Upper lobe of left lung (tissue), 6 donors: ENCODE measurements around the gene TP53I13. TPM values are rescaled to one million over a fixed set of nuclear protein-coding genes. Genes with fewer than 3 reads are reported as not detected.

Experiments
- ATAC-seq, 2 donors: fragments of 200-7000 bp; cut with Tn5 transposase; one replicate each; pipeline ENCODE4 v1.9.1; 2022; ENCODE audit warnings: mild to moderate bottlenecking in 2 of 2, moderate library complexity in 2 of 2; ENCODE audit not compliant: low FRiP score in 2 of 2
- DNase-seq, 2 donors: peaks; one replicate each; pipeline ENCODE4 v3.0.0-alpha.2; 2019 to 2020
- H3K27ac ChIP-seq, 4 donors: fragments of 200-600 bp; sonication (generic); one replicate each; pipeline ENCODE4 v1.5.1; 2016 to 2019
- H3K27me3 ChIP-seq, 4 donors: fragments of 200-600 bp; sonication (generic); one replicate each; pipeline ENCODE4 v1.5.1; 2017 to 2019
- H3K36me3 ChIP-seq, 4 donors: fragments of 200-600 bp; sonication (generic); one replicate each; pipeline ENCODE4 v1.5.1; 2016 to 2019
- H3K4me1 ChIP-seq, 4 donors: fragments of 200-600 bp; sonication (generic); one replicate each; pipeline ENCODE4 v1.5.1; 2018 to 2019
- H3K4me3 ChIP-seq, 4 donors: fragments of 200-600 bp; sonication (generic); one replicate each; pipeline ENCODE4 v1.5.1; 2017 to 2019; ENCODE audit warnings: mild to moderate bottlenecking in 2 of 4, moderate library complexity in 1 of 4
- H3K9me3 ChIP-seq, 4 donors: fragments of 200-600 bp; sonication (generic); one replicate each; pipeline ENCODE4 v1.5.1; 2018 to 2019
- EP300 ChIP-seq, 4 donors: sonication (generic); formaldehyde crosslinking; IDR thresholded peaks; one replicate each; pipeline ENCODE4 v1.5.1; 2017; ENCODE audit warnings: antibody characterized with exemption in 4 of 4, control low read depth in 2 of 4
- POLR2A ChIP-seq, 4 donors: fragments of 450-650 bp; IDR thresholded peaks; one replicate each; pipeline ENCODE4 v1.5.1; 2016 to 2017; ENCODE audit warnings: antibody characterized with exemption in 4 of 4, mild to moderate bottlenecking in 2 of 4
- POLR2AphosphoS5 ChIP-seq, 2 donors: sonication (generic); formaldehyde crosslinking; IDR thresholded peaks; one replicate each; pipeline ENCODE4 v1.5.1; 2017; ENCODE audit warnings: antibody characterized with exemption in 2 of 2
- WGBS, 2 donors: methylation state at CpG; one replicate each; pipeline ENCODE4 v1.1.5; 2017 to 2018; 5-methylcytosine and 5-hydroxymethylcytosine counted together
- total RNA-seq, 6 donors: library from RNA; depleted of rRNA in 4 of 6; stranded (reverse); fragments of >200 nt in 4 of 6; gene quantifications; one replicate each; pipeline versions ENCODE4 v1.1.0 to v1.2.1, GENCODE V29; 2016 to 2021
- TF ChIP-seq, protein P1 (sequence below), 6 experiments: fragments of 450-650 bp in 4 of 6; fragments of 200-600 bp in 2 of 6; sonication (generic) in 2 of 6; IDR thresholded peaks; one replicate each; pipeline ENCODE4 v1.5.1; 2016 to 2019; ENCODE audit warnings: antibody characterized with exemption in 6 of 6
- donor health status: DM: no; HTN: no; CAD: no; lungs with moderate emphysema.
- donor health status: DM: no; HTN: yes; CAD: no; lungs with severe emphysema.

The TP53I13 gene
- total RNA-seq, 6 donors from 2014 or later: 57.3 to 178 (median 75.4) TPM

DNA sequence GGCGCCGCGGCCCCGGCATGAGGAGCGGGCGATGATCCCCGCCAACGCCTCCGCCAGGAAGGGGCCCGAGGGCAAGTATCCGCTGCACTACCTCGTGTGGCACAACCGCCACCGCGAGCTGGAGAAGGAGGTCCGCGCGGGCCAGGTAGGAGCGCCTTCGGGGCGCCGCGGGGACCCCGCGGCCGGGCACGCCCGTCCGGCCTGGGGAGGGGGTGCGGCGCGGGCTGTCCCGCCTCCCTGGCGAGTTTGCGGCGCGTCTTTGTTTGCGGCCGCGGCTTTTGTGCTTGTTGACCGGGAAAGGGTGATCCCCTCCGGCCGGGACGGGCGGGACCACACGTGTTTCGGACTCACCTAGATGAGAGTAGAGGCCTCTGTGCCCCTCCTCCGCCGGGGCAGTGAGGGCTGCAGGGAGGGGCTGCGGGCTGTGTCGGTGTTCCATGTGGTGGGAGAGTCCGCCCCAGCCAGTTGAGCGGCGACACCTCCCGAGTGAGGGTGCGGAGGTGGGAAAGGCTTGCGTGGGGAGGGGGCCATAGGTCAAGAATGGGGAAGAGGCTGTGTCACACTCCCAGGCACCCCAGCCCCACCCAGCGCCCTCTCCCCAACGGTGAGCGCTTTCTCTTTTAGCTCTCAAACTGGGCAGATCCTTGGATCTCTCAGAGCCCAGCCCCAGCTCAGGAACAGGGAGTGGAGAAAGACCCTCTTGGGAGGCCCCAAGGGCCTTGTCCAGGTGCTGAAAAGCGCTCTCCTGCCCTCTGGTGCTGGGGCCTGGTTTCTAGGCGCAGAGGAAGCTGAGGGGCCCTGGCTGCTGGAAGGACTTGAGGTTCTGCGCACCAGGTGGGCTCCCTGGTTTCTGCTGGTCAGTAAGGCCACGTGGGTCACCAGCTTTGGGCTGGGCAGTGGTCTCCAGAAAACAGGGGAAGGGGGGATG, 25.4 kb downstream of the TP53I13 start:
- H3K27me3 ChIP-seq: peaks cover 0 to 3% (median 0%) of the 10 kb centered on the region in 4 donors
- ATAC-seq (no peak), DNase-seq (no peak)
- 6 to 30% methylated on average over 9 to 60 of the region's 64 CpGs for WGBS, 2 donors
- TF ChIP-seq POLR2AphosphoS5 (IDR thresholded peaks at IDR 0.05): no peak
- TF ChIP-seq EP300 (IDR thresholded peaks at IDR 0.05): no peak
- no peak for TF ChIP-seq POLR2A (IDR thresholded peaks at IDR 0.05)
- TF ChIP-seq, protein P1, sequence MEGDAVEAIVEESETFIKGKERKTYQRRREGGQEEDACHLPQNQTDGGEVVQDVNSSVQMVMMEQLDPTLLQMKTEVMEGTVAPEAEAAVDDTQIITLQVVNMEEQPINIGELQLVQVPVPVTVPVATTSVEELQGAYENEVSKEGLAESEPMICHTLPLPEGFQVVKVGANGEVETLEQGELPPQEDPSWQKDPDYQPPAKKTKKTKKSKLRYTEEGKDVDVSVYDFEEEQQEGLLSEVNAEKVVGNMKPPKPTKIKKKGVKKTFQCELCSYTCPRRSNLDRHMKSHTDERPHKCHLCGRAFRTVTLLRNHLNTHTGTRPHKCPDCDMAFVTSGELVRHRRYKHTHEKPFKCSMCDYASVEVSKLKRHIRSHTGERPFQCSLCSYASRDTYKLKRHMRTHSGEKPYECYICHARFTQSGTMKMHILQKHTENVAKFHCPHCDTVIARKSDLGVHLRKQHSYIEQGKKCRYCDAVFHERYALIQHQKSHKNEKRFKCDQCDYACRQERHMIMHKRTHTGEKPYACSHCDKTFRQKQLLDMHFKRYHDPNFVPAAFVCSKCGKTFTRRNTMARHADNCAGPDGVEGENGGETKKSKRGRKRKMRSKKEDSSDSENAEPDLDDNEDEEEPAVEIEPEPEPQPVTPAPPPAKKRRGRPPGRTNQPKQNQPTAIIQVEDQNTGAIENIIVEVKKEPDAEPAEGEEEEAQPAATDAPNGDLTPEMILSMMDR (IDR thresholded peaks at IDR 0.05): no peak
- H3K9me3 ChIP-seq: no peaks in the 10 kb centered on the region
- H3K36me3 ChIP-seq: no peaks in the 10 kb centered on the region
- H3K4me3 ChIP-seq: peak overlapping the region; percentile 18 to 83 (median 76)
- H3K4me1 ChIP-seq: peaks cover 41 to 48% (median 44%) of the 10 kb centered on the region in 4 donors
- H3K27ac ChIP-seq: peak overlapping the region in 1 of 4 donors; percentile 51

DNA sequence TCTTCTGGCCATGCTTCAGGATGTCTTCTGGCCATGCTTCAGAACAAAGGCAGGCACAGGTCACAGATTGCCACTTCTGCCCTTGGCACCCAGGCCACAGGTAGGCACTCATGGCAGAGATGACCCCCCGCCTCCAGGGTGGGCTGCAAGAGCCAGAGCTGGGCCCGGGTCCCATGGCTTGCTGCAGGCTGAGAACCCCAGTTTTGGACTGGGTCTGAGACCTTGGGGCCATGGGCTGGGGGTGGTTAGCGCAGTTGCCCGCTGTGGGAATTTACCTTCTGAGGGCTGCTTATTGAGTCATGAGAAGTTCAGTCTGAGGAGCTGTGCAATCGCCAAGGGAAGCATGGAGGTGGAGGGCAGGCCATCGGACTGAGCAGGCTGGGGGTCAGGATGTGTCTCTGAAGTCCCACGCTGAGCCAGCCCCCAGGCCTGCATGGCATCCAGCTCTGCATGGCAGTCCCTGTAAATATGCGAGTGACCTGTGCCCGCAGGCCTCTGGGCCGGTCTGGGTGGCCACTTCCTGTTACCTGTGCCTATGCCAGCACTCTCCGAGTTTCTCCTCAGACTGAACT, 26.1 kb downstream of the TP53I13 start:
- DNase-seq: no peak
- ATAC-seq: no peak
- H3K27me3 ChIP-seq: peaks cover 0 to 3% (median 0%) of the 10 kb centered on the region in 4 donors
- H3K4me1 ChIP-seq: peaks cover 41 to 47% (median 43%) of the 10 kb centered on the region in 4 donors
- no peak overlapping the region for H3K4me3 ChIP-seq
- no peaks in the 10 kb centered on the region for H3K36me3 ChIP-seq
- TF ChIP-seq, protein P1 (IDR thresholded peaks at IDR 0.05): no peak
- TF ChIP-seq POLR2A (IDR thresholded peaks at IDR 0.05): no peak
- no peak for TF ChIP-seq EP300 (IDR thresholded peaks at IDR 0.05)
- no peak for TF ChIP-seq POLR2AphosphoS5 (IDR thresholded peaks at IDR 0.05)
- no peak overlapping the region for H3K27ac ChIP-seq
- no peaks in the 10 kb centered on the region for H3K9me3 ChIP-seq
- WGBS, 2 donors: 82 to 97% methylated on average over 5 to 6 of the region's 11 CpGs

DNA sequence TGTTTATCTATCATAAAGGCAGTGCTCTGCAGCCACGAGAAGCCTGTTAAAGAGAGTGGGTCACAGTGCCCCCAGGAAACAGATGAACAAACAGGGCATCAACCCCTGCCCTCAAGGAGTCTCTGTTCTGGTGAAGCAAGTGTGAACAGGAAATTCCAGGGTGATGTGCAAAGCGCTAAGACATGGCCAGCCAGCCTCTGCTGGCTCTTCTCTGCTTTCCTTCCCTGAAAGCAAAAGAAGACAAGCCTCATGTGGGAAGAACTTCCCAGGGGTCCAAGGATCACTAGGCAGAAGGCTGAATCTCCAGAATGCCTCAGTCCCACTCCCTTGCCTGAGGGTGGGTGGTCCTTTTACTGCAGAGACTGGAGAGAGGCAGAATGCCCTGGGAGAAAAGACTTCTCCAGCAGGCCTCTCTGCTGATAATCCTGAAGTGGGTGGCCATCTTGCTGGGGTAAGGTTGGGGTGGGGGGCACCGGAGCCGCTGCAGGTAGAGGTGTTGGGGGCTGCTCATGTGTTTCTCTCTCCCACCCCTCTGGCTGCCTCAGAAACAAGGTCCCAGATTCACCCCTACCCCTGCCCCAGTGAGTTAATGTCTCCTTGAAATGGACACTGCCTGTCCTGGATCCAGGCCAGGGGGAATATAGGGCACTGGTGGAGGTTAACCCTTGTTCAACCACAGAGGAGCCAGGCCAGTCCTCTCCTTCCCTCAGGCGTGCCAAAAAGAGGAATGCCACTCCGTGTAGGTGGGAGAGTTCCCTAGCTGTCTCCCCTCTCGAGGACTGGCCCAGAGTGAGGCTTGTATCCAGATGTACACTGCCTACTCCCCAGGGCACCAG, 26.8 kb downstream of the TP53I13 start:
- no peak for TF ChIP-seq EP300 (IDR thresholded peaks at IDR 0.05)
- TF ChIP-seq POLR2AphosphoS5 (IDR thresholded peaks at IDR 0.05): no peak
- TF ChIP-seq, protein P1 (IDR thresholded peaks at IDR 0.05): no peak
- no peak for TF ChIP-seq POLR2A (IDR thresholded peaks at IDR 0.05)
- no peak overlapping the region for H3K27ac ChIP-seq
- WGBS, 2 donors: 83 to 90% methylated on average over 5 to 7 of the region's 7 CpGs
- no peak for DNase-seq
- H3K4me3 ChIP-seq: no peak overlapping the region
- H3K27me3 ChIP-seq: peaks cover 0 to 3% (median 0%) of the 10 kb centered on the region in 4 donors
- H3K4me1 ChIP-seq: peaks cover 34 to 40% (median 36%) of the 10 kb centered on the region in 4 donors
- no peak for ATAC-seq
- no peaks in the 10 kb centered on the region for H3K9me3 ChIP-seq
- H3K36me3 ChIP-seq: no peaks in the 10 kb centered on the region

DNA sequence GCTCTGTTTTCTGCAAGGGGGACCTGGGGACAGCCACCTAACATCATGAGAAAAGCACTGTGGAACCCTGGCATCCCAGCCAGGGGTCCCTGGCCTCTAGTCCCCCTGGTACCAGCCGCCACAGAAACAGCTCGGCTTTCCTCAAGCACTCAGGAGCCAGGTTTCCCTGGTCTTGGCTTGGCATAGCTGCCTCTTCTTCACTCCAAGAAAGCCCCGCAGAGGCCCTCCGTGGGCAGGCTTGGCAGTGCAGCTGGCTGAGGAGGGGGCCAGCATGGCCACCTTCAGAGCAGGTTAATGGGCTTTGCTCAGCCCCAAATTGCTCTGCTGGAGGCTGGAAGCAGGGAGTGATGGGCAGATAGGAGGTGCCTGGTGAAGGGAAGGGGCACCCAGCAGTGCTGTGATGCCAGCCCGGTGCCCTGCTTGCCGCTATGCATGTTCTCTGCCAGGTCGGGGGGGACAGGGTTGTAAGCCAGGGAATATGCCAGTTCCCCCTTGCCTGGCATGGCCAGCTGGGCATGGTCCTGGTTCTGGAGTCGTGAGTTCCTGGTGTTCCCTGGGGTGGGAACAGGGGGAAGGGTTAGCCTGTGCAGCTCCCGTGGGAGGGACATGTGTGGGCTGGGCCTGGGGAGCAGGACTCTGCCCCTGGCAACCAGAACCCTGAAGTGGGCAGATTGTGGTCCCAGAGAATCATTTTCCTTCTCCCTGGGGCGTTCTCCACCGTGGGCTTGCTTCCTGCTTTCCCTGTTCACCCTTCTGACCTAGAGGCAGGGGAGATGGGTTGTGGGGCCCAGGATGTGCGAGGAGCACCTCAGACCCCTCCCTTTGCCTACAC, 27.7 kb downstream of the TP53I13 start:
- H3K27me3 ChIP-seq: peaks cover 0 to 3% (median 0%) of the 10 kb centered on the region in 4 donors
- 84 to 86% methylated on average over 3 to 12 of the region's 12 CpGs for WGBS, 2 donors
- H3K27ac ChIP-seq: no peak overlapping the region
- H3K4me3 ChIP-seq: no peak overlapping the region
- H3K9me3 ChIP-seq: no peaks in the 10 kb centered on the region
- H3K4me1 ChIP-seq: peaks cover 26 to 32% (median 27%) of the 10 kb centered on the region in 4 donors
- no peak for ATAC-seq
- DNase-seq: no peak
- TF ChIP-seq, protein P1 (IDR thresholded peaks at IDR 0.05): no peak
- H3K36me3 ChIP-seq: no peaks in the 10 kb centered on the region
